HepG2 (cell line): ENCODE measurements around the gene BARX1. TPM values are rescaled to one million over a fixed set of nuclear protein-coding genes. Genes with fewer than 3 reads are reported as not detected.
"Not testable (repeated sequence)": the region's sequence is repeated elsewhere in the genome, so short reads cannot be mapped to it uniquely, and the experiment has no call there.

Source experiments
- ATAC-seq: fragments of 200-7000 bp; cut with Tn5 transposase; 3 replicates; pipeline ENCODE4 v1.9.1; 2020; ENCODE audit warnings: mild to moderate bottlenecking, moderate library complexity
- BruUV-seq: library from RNA; stranded (reverse); fragments of 400-500 nt; replicated peaks from 2 replicates; lab custom pipeline; 2021; lab: Mats Ljungman, UMichigan
- CTCF ChIA-PET: fragments of 300-600 bp; formaldehyde crosslinking; extraction: SDS; loops from one replicate; lab custom pipeline; 2021; ENCODE audit warnings: low total read pairs, inconsistent platforms, low intra/inter-chr PET ratio; lab: Yijun Ruan, JAX
- POLR2A ChIA-PET: fragments of 350-600 bp; sonication (Branson Sonifier 250); formaldehyde crosslinking; loops from one replicate; lab custom pipeline; 2020; ENCODE audit warnings: antibody characterized with exemption, inconsistent platforms; lab: Yijun Ruan, JAX
- DNase-seq: peaks from one replicate; pipeline ENCODE4 v3.0.0-alpha.2; 2015; ENCODE audit warnings: low spot score
- FAIRE-seq: peaks from 3 replicates; lab custom pipeline; 2011; peaks lifted over from hg19 to GRCh38; lab: Jason Lieb, UNC
- H2AFZ ChIP-seq: one replicate; pipeline ENCODE4 v1.6.1; 2011; ENCODE audit warnings: low read length, inconsistent platforms
- H3K27ac ChIP-seq: fragments of 300-600 bp; 3 replicates; pipeline ENCODE4 v1.8.0; 2011; ENCODE audit warnings: mixed run types, mild to moderate bottlenecking, mixed read lengths, low read length, inconsistent platforms; ENCODE audit not compliant: insufficient read depth; ENCODE audit errors: extremely low read length
- H3K27me3 ChIP-seq, 2 experiments: fragments of 200-600 bp in 1 of 2; 2 replicates in 1 of 2; 3 replicates in 1 of 2; pipeline versions ENCODE4 v1.6.0 to v1.8.0; 2011; ENCODE audit warnings: low read length in 2 of 2, mild to moderate bottlenecking in 2 of 2, moderate library complexity in 2 of 2, inconsistent platforms in 1 of 2; ENCODE audit not compliant: insufficient read depth in 2 of 2, control insufficient read depth in 1 of 2
- H3K36me3 ChIP-seq, 2 experiments: fragments of 200-600 bp in 1 of 2; replicated peaks in 1 of 2; 2 replicates in 1 of 2; 3 replicates in 1 of 2; pipeline versions ENCODE4 v1.5.1 to v1.8.0; 2011; ENCODE audit warnings: low read length in 2 of 2, inconsistent platforms in 1 of 2; ENCODE audit not compliant: insufficient read depth in 2 of 2, control insufficient read depth in 1 of 2
- H3K4me1 ChIP-seq: 2 replicates; pipeline ENCODE4 v1.5.1; 2012; ENCODE audit warnings: low read length, inconsistent platforms; ENCODE audit not compliant: insufficient read depth
- H3K4me2 ChIP-seq: 2 replicates; pipeline ENCODE4 v1.6.0; 2011; ENCODE audit warnings: low read depth, low read length, inconsistent platforms
- H3K4me3 ChIP-seq, 3 experiments: fragments of 200-600 bp in 1 of 3; sonication (generic), shearing (Covaris generic) in 1 of 3; replicated peaks in 1 of 3; 2 replicates each; pipeline ENCODE4 v1.5.1; 2011 to 2016; ENCODE audit warnings: low read length in 3 of 3, inconsistent platforms in 2 of 3, low read depth in 2 of 3, mild to moderate bottlenecking in 2 of 3, control low read depth in 1 of 3, mixed read lengths in 1 of 3; ENCODE audit not compliant: insufficient read depth in 1 of 3
- H3K79me2 ChIP-seq: one replicate; pipeline ENCODE4 v1.6.1; 2011; ENCODE audit warnings: low read length, inconsistent platforms; ENCODE audit not compliant: insufficient read depth
- H3K9ac ChIP-seq: 2 replicates; pipeline ENCODE4 v1.6.0; 2011; ENCODE audit warnings: mild to moderate bottlenecking, low read depth, low read length, inconsistent platforms; ENCODE audit not compliant: insufficient read depth
- H3K9me3 ChIP-seq: 2 replicates; pipeline ENCODE4 v1.5.1; 2012; ENCODE audit warnings: mild to moderate bottlenecking, low read length
- H4K20me1 ChIP-seq: 2 replicates; pipeline ENCODE4 v1.6.0; 2011; ENCODE audit warnings: inconsistent platforms, mild to moderate bottlenecking, low read length, moderate library complexity; ENCODE audit not compliant: insufficient read depth
- MAFF ChIP-seq: IDR thresholded peaks from 2 replicates; pipeline ENCODE4 v1.6.1; 2011; ENCODE audit warnings: low read depth, low read length, improper control_type of control experiment
- MAFK ChIP-seq, 2 experiments: IDR thresholded peaks in 1 of 2; conservative IDR thresholded peaks in 1 of 2; 2 replicates each; pipeline ENCODE4 v1.6.1; 2011; ENCODE audit warnings: improper control_type of control experiment in 2 of 2, low read length in 2 of 2
- MAX ChIP-seq: IDR thresholded peaks from 2 replicates; pipeline ENCODE4 v1.6.1; 2012; ENCODE audit warnings: inconsistent platforms
- MED8 ChIP-seq: sonication (generic); formaldehyde crosslinking; IDR thresholded peaks from 2 replicates; pipeline ENCODE4 v1.8.1; 2023; ENCODE audit warnings: mild to moderate bottlenecking, missing genetic modification reagents; ENCODE audit not compliant: insufficient replicate concordance
- ZFP90 ChIP-seq: sonication (generic); formaldehyde crosslinking; IDR thresholded peaks from 2 replicates; pipeline ENCODE4 v1.8.0; 2022; ENCODE audit warnings: missing genetic modification reagents, mild to moderate bottlenecking, inconsistent platforms, borderline replicate concordance
- ZNF17 ChIP-seq: sonication (generic); formaldehyde crosslinking; IDR thresholded peaks from 2 replicates; pipeline ENCODE4 v1.5.0; 2020; ENCODE audit warnings: mild to moderate bottlenecking, missing genetic modification reagents
- ZNF589 ChIP-seq: sonication (generic); formaldehyde crosslinking; conservative IDR thresholded peaks from 2 replicates; pipeline ENCODE4 v1.8.0; 2022; ENCODE audit warnings: mild to moderate bottlenecking, moderate library complexity, missing genetic modification reagents
- ZNF775 ChIP-seq: sonication (generic); formaldehyde crosslinking; IDR thresholded peaks from 2 replicates; pipeline ENCODE4 v1.4.0; 2020; ENCODE audit warnings: missing genetic modification reagents, mild to moderate bottlenecking, moderate library complexity, borderline replicate concordance
- WGBS: methylation state at CpG from one replicate; pipeline ENCODE4 v1.1.6; 2017; ENCODE audit warnings: low lambda C conversion rate; 5-methylcytosine and 5-hydroxymethylcytosine counted together
- in situ Hi-C: cut with HindIII; loops from 2 replicates; pipeline ENCODE4 v1.10.0; 2017; ENCODE audit warnings: low pct_unique_long_range_greater_than_20kb; ENCODE audit not compliant: extremely low pct_ligation_motif_present
- intact Hi-C: fragments of 100-400 bp; cut with micrococcal nuclease; formaldehyde crosslinking; loops from one replicate; pipeline ENCODE4 v1.10.0; 2022; ENCODE audit not compliant: unreplicated experiment
- polyA plus RNA-seq, 8 experiments: library from polyadenylated mRNA; depleted of rRNA in 3 of 8; stranded (reverse) in 7 of 8; unstranded in 1 of 8; fragments of >200 nt; fragmentation: Illumina TruSeq in 4 of 8; extraction: Trizol in 4 of 8; gene quantifications; 2 replicates each; pipeline versions ENCODE4 v1.2.1 to v1.2.3, GENCODE V29; 2011 to 2016; ENCODE audit warnings: low read depth in 4 of 8, missing spikeins in 1 of 8, mixed read lengths in 1 of 8; ENCODE audit not compliant: insufficient read depth in 1 of 8
- total RNA-seq, 5 experiments: library from RNA; depleted of rRNA; stranded (reverse); fragments of >200 nt; fragmentation: Illumina TruSeq; extraction: Trizol; gene quantifications; 2 replicates each; pipeline ENCODE4 v1.2.3, GENCODE V29; 2016; ENCODE audit warnings: low read depth in 1 of 5
- TF ChIP-seq, protein P1 (sequence below): sonication (generic); formaldehyde crosslinking; conservative IDR thresholded peaks from 2 replicates; pipeline ENCODE4 v1.4.0; 2020; ENCODE audit warnings: missing genetic modification reagents
- TF ChIP-seq, protein P2 (sequence below): IDR thresholded peaks from 2 replicates; pipeline ENCODE4 v1.6.1; 2016

BARX1 gene
- total and polyA plus RNA-seq, 2 of the 13 experiments (the other 11 are each of a cell fraction or from before 2014, with no cell fraction given): not detected

DNA sequence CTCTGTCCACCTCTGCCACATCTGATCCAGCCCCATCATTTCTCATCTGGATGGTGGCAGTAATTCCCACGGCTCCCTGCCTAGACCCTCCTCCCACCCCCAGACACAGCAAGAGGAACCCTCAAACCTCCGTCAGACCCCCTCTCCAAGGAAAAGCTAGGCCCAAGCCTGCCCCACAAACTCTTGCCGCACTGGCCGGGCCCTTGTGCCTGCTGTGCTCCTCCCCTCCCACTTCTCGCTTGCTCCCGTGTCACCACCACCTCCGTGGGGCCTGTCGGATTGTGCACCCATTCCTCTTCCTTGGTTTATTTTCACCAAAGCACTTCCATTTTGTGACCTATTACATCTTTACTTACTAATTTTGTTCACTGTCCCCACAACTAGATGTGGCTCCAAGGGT lies 14.2 kb downstream of the BARX1 start (continued):
- TF ChIP-seq, protein P1, sequence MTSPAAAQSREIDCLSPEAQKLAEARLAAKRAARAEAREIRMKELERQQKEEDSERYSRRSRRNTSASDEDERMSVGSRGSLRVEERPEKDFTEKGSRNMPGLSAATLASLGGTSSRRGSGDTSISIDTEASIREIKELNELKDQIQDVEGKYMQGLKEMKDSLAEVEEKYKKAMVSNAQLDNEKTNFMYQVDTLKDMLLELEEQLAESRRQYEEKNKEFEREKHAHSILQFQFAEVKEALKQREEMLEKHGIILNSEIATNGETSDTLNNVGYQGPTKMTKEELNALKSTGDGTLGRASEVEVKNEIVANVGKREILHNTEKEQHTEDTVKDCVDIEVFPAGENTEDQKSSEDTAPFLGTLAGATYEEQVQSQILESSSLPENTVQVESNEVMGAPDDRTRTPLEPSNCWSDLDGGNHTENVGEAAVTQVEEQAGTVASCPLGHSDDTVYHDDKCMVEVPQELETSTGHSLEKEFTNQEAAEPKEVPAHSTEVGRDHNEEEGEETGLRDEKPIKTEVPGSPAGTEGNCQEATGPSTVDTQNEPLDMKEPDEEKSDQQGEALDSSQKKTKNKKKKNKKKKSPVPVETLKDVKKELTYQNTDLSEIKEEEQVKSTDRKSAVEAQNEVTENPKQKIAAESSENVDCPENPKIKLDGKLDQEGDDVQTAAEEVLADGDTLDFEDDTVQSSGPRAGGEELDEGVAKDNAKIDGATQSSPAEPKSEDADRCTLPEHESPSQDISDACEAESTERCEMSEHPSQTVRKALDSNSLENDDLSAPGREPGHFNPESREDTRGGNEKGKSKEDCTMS (CRISPR knock-in tag): no peak
- TF ChIP-seq, protein P2, sequence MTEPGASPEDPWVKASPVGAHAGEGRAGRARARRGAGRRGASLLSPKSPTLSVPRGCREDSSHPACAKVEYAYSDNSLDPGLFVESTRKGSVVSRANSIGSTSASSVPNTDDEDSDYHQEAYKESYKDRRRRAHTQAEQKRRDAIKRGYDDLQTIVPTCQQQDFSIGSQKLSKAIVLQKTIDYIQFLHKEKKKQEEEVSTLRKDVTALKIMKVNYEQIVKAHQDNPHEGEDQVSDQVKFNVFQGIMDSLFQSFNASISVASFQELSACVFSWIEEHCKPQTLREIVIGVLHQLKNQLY (CRISPR knock-in tag): no peak
- TF ChIP-seq ZFP90 (CRISPR knock-in tag) (no peak), MED8 (CRISPR knock-in tag) (no peak), ZNF17 (CRISPR knock-in tag) (no peak), ZNF775 (no peak), ZNF589 (no peak), MAX (no peak)

DNA sequence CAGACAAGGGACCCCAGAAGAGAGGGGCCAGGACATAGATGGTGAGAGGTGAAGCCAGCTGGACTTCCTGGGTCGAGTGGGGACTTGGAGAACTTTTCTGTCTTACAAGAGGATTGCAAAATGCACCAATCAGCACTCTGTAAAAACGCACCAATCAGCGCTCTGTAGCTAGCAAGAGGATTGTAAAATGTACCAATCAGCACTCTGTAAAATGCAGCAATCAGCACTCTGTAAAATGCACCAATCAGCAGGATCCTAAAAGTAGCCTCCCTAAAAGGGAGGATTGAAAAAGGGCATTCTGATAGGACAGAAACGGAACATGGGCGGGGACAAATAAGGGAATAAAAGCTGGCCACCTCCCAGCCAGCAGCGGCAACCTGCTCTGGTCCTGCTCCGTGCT lies 15.6 kb downstream of the BARX1 start:
- H2AFZ ChIP-seq, FAIRE-seq, CTCF ChIA-PET, H3K27ac ChIP-seq, H3K4me3 ChIP-seq, H3K79me2 ChIP-seq, DNase-seq, ATAC-seq, H3K4me1 ChIP-seq, in situ Hi-C loops, H3K4me2 ChIP-seq, H3K9ac ChIP-seq, H3K36me3 ChIP-seq, H3K9me3 ChIP-seq, intact Hi-C loops, H4K20me1 ChIP-seq, BruUV-seq, POLR2A ChIA-PET: not testable (repeated sequence)
- TF ChIP-seq MAFK (conservative IDR thresholded peaks at IDR 0.05 in 1 of 2, IDR thresholded peaks at IDR 0.05 in 1 of 2; ENCODE audit: low read length in 2 of 2) (0 out of 4 replicates have a peak, but pooled peaks of 1 of the 2 experiments have one; percentile 27), MAFF (0 out of 2 replicates have a peak, but pooled peaks have one; percentile 20)
- H3K27me3 ChIP-seq: peaks cover 14 to 58% of the 10 kb centered on the region in 2 experiments; a peak in 3 of 5 replicates
- 20% methylated on average over 7 of the region's 7 CpGs for WGBS
